KMS-11 (cell line): Measurements from ENCODE around the gene JARID2.

Experiments used
- H2AFZ ChIP-seq: fragments of 200-600 bp; sonication (generic); 2 replicates; pipeline ENCODE4 v1.6.1; 2016; ENCODE audit warnings: antibody characterized with exemption, mixed run types, low read depth
- H3K27ac ChIP-seq: fragments of 200-600 bp; sonication (generic); 2 replicates; pipeline ENCODE4 v1.6.1; 2016; ENCODE audit warnings: mild to moderate bottlenecking, mixed run types
- H3K27me3 ChIP-seq: fragments of 200-600 bp; sonication (generic); 2 replicates; pipeline ENCODE4 v1.6.1; 2017; ENCODE audit warnings: mild to moderate bottlenecking, low read depth, mixed run types, moderate library complexity; ENCODE audit not compliant: insufficient read depth
- H3K36me3 ChIP-seq: fragments of 200-600 bp; sonication (generic); 2 replicates; pipeline ENCODE4 v1.6.1; 2017; ENCODE audit warnings: mild to moderate bottlenecking, mixed run types; ENCODE audit not compliant: insufficient read depth
- H3K4me1 ChIP-seq: fragments of 200-600 bp; sonication (generic); 2 replicates; pipeline ENCODE4 v1.6.1; 2016; ENCODE audit warnings: mild to moderate bottlenecking, low read depth, mixed run types; ENCODE audit not compliant: poor library complexity, severe bottlenecking
- H3K4me2 ChIP-seq: fragments of 200-600 bp; sonication (generic); 2 replicates; pipeline ENCODE4 v1.7.0; 2016; ENCODE audit warnings: mild to moderate bottlenecking, mixed run types
- H3K4me3 ChIP-seq: fragments of 200-600 bp; sonication (generic); IDR thresholded peaks from 2 replicates; pipeline ENCODE4 v1.6.1; 2017; ENCODE audit warnings: low read depth, low read length, mixed read lengths; ENCODE audit not compliant: insufficient read depth
- H3K79me2 ChIP-seq: fragments of 200-600 bp; sonication (generic); 2 replicates; pipeline ENCODE4 v1.6.1; 2016; ENCODE audit warnings: low read depth, mixed run types; ENCODE audit not compliant: insufficient read depth
- H3K9ac ChIP-seq: fragments of 200-600 bp; sonication (generic); 2 replicates; pipeline ENCODE4 v1.6.1; 2016; ENCODE audit warnings: mild to moderate bottlenecking, mixed run types
- H4K20me1 ChIP-seq: fragments of 200-600 bp; sonication (generic); 2 replicates; pipeline ENCODE4 v1.6.1; 2016; ENCODE audit warnings: mild to moderate bottlenecking, mixed run types; ENCODE audit not compliant: insufficient read depth
- TF ChIP-seq, protein P1 (sequence below): fragments of 200-600 bp; sonication (generic); conservative IDR thresholded peaks from 2 replicates; pipeline ENCODE4 v1.6.1; 2017; ENCODE audit warnings: low read depth, mild to moderate bottlenecking, antibody characterized with exemption, low read length, moderate library complexity, mixed read lengths

The JARID2 gene

DNA sequence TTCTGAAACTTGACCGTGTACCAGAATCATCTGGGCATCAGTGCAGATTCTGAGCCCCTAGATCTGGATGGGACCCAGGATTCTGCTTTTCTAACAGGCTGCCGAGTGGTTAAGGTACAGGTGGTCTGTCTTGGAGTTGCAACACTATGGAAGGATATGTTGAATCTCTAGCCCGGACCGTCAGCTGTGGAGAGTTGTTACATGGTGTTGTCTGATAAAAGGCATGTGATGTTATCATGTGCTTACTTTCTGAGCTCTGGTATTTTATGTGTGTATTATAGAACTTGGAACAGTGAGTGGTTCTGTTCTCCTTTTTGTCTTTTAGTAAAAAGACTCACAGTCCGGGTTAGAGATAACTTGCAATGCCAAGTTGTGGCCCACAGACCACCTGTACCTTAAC lies 123.0 kb downstream of the JARID2 start:
- peaks cover 9% of the 10 kb centered on the region; the same call in 1 of the 2 replicates for H3K79me2 ChIP-seq

DNA sequence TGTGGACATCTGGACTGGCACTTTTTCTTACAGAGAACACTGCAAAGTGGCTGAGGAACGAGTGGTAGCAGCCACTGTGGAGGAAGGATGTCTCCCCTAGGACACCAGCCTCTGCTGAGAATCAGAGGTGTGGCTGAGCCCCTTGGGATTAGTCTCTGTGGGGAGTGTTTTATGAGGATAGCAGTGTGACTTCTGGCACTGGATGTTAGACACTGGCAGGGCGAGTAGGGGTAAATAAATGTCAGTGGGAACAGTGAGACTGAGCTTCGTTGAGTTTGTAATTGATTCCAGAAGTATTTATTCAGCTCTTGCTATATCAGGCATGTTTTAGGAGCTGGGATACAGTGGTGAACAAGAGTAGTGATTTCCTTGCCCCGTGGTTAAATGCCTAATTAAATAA lies 124.0 kb downstream of the JARID2 start:
- H3K27ac ChIP-seq: no peak overlapping the region
- H2AFZ ChIP-seq: no peak overlapping the region
- H3K4me1 ChIP-seq: no peaks in the 10 kb centered on the region
- peaks cover 10% of the 10 kb centered on the region; the same call in 1 of the 2 replicates for H3K79me2 ChIP-seq
- H3K4me3 ChIP-seq: no peak overlapping the region
- H3K36me3 ChIP-seq: no peaks in the 10 kb centered on the region
- H3K9ac ChIP-seq: no peak overlapping the region
- no peak overlapping the region for H3K4me2 ChIP-seq
- no peaks in the 10 kb centered on the region for H4K20me1 ChIP-seq
- TF ChIP-seq, protein P1, sequence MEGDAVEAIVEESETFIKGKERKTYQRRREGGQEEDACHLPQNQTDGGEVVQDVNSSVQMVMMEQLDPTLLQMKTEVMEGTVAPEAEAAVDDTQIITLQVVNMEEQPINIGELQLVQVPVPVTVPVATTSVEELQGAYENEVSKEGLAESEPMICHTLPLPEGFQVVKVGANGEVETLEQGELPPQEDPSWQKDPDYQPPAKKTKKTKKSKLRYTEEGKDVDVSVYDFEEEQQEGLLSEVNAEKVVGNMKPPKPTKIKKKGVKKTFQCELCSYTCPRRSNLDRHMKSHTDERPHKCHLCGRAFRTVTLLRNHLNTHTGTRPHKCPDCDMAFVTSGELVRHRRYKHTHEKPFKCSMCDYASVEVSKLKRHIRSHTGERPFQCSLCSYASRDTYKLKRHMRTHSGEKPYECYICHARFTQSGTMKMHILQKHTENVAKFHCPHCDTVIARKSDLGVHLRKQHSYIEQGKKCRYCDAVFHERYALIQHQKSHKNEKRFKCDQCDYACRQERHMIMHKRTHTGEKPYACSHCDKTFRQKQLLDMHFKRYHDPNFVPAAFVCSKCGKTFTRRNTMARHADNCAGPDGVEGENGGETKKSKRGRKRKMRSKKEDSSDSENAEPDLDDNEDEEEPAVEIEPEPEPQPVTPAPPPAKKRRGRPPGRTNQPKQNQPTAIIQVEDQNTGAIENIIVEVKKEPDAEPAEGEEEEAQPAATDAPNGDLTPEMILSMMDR: no peak
- no peaks in the 10 kb centered on the region for H3K27me3 ChIP-seq

More for the DNA sequence above, 123.0 kb downstream of the JARID2 start:
- Histone ChIP-seq H3K4me3 (no peak overlapping the region), H2AFZ (no peak overlapping the region), H4K20me1 (no peaks in the 10 kb centered on the region), H3K36me3 (no peaks in the 10 kb centered on the region), H3K4me2 (no peak overlapping the region), H3K27ac (no peak overlapping the region), H3K27me3 (no peaks in the 10 kb centered on the region), H3K9ac (no peak overlapping the region), H3K4me1 (no peaks in the 10 kb centered on the region)
- TF ChIP-seq, protein P1: no peak

- Histone ChIP-seq H3K27ac (no peak overlapping the region), H3K4me3 (no peak overlapping the region), H3K4me1 (no peaks in the 10 kb centered on the region), H2AFZ (no peak overlapping the region), H3K36me3 (no peaks in the 10 kb centered on the region), H3K4me2 (no peak overlapping the region), H3K27me3 (no peaks in the 10 kb centered on the region), H4K20me1 (no peaks in the 10 kb centered on the region), H3K9ac (no peak overlapping the region), H3K79me2 (peaks cover 15% of the 10 kb centered on the region; the same call in 1 of the 2 replicates)
- TF ChIP-seq, protein P1: no peak
Measured at GRCh38 chr6:15370733-15371671, 125.1 kb downstream of the JARID2 start.

- H3K27ac ChIP-seq: no peak overlapping the region
- H3K4me3 ChIP-seq: no peak overlapping the region
- no peaks in the 10 kb centered on the region for H3K27me3 ChIP-seq
- H3K4me1 ChIP-seq: no peaks in the 10 kb centered on the region
- H4K20me1 ChIP-seq: no peaks in the 10 kb centered on the region
- TF ChIP-seq, protein P1: no peak
- H2AFZ ChIP-seq: no peak overlapping the region
- no peaks in the 10 kb centered on the region for H3K36me3 ChIP-seq
- no peak overlapping the region for H3K9ac ChIP-seq
- peaks cover 23% of the 10 kb centered on the region; the same call in 1 of the 2 replicates for H3K79me2 ChIP-seq
- H3K4me2 ChIP-seq: no peak overlapping the region
Measured at GRCh38 chr6:15372932-15373331, 127.1 kb downstream of the JARID2 start.
